Dermis microvascular lymphatic vessel endothelial cell (primary cell): Measurements from ENCODE around the gene TTC29. TPM values are rescaled to one million over a fixed set of nuclear protein-coding genes. Genes with fewer than 3 reads are reported as not detected.
"Not testable (repeated sequence)": the region's sequence is repeated elsewhere in the genome, so short reads cannot be mapped to it uniquely, and the experiment has no call there.

Experiments
- DNase-seq, 2 donors: peaks; one replicate each; pipeline versions ENCODE4 v3.0.0 to v3.0.0-alpha.2; 2010; ENCODE audit warnings: low read depth in 2 of 2
- total RNA-seq: library from RNA; depleted of rRNA; stranded (reverse); fragments of >200 nt; gene quantifications from 2 replicates; pipeline ENCODE4 v1.2.1, GENCODE V29; 2014

TTC29 gene
- total RNA-seq, 1 donor from 2014 or later = not detected

GRCh38 chr4:146709956-146710355, 235.7 kb downstream of the TTC29 start:
- no peak for DNase-seq

GRCh38 chr4:146699910-146700309, 245.8 kb downstream of the TTC29 start:
- no peak for DNase-seq

DNA sequence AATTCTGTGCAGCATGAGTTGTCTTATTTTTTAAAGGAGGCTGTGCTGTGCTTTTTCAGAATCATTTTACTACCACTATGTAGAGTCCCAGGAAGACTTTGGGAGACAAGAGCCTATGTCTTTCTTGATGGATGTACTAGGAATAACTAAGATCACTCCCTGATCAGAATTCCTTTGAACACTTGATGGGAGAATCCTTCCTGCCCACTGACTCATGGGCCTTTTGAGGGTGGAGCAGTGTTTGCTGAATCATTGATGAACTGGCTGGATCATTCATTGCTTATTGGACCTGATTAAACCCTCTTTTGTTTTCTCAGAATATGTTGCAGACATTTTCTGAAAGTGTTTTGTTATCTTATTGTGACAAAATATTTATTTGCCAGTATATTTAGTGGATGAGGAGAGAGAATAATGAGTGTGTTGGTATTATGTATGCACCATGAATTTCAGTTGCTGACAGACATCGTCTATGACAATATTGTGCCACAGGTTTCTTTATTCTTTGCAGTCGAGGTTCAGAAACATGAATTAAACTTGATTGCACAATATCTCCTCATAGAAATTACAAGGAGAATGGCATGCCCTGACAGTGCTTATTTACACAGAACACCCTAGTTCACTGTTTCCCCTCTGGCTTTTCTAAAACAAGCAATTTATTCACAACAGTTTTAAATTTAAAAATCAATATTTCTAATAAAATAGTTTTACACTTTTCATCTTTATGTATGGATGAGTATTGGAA, 270.7 kb downstream of the TTC29 start:
- DNase-seq = no peak

DNA sequence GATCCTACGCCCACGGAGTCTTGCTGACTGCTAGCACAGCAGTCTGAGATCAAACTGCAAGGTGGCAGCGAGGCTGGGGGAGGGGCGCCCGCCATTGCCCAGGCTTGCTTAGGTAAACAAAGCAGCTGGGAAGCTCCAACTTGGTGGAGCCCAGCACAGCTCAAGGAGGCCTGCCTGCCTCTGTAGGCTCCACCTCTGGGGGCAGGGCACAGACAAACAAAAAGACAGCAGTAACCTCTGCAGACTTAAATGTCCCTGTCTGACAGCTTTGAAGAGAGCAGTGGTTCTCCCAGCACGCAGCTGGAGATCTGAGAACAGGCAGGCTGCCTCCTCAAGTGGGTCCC, 281.7 kb downstream of the TTC29 start:
- DNase-seq = not testable (repeated sequence)

DNA sequence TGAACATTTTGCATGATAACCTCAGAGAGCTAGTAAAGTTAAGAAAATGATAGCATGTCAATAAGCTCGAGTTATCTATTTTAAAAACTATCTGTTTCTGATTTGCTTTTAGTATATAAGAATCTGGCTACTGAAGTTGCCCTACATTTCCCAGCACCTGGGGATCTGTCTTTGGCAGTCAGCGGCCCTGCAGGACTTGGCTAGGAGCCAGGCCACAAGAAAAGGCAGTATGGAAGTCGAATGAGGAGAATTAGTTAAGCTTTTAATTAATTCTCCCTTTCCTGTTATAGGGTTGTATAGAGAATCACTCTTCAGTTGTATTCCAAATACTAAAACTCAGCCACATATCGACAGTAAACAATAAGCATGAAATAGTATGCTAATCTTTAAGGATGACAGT, 284.3 kb downstream of the TTC29 start:
- no peak for DNase-seq
